NCI-H1930 (cell line): ENCODE measurements around the gene RNF144B.
A peak's percentile ranks its signal among the peaks of the same experiment; 100 is the strongest.
"Not testable (repeated sequence)": the region's sequence is repeated elsewhere in the genome, so short reads cannot be mapped to it uniquely, and the experiment has no call there.

Experiments used
- DNase-seq, 2 experiments: peaks; one replicate each; lab custom pipeline; 2025; lab: John Stamatoyannopoulos, UW

Gene RNF144B

DNA sequence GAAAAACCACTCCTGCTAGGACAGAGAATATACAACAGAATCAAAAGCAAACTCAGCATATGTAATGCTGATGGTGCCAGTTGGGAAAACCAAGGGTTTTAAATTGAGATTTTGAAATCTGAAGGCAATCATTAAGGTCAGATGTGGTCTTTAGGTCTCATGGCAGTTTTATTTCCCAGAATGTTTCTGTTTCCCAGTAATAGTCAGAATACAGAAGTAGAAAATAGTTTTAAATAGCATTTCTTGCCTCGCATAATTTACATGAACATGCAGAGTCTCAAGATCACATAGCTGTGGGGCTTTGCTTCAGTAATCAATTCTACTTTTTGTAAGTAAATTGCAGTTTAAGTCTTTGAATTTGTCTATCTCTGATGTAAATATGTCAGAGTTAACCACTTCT lies 58.1 kb downstream of the RNF144B start:
- DNase-seq: no peak

DNA sequence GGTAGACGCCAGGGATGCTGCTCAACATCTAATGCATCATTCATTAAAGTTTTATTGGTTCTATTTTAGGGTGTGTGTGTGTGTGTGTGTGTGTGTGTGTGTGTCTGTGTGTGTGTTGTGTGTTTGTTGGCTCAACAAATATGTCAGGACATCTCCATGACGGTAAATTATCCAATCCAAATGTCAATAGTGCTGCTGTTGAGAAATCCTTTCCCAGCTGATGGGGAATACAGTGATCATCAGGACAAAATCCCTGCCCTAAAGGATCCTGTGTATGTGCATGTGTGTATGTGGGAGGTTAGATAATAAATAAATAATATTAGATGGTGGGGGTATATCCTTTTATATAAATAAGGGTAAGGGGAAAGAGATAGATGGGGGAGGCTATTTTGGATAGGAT lies 59.6 kb downstream of the RNF144B start:
- no peak for DNase-seq

DNA sequence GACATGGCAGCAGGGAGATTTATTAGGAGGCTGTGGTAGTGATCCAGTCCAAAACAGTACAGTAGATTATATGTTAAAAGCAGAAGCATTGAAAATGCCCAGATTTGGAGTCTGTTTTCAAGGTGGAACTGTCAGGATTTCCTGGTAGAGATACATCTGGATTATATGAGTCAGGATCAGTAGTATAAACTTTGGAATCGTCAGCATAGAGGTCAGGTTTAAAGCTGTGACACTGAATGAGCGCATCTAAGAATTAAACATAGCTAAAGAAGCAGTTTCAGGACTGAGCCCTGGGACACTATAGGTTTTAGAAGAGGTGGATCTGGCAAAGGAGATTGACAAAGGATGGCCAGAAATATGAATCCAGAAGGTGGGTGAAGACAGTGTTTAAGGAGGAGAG lies 60.4 kb downstream of the RNF144B start:
- no peak for DNase-seq

DNA sequence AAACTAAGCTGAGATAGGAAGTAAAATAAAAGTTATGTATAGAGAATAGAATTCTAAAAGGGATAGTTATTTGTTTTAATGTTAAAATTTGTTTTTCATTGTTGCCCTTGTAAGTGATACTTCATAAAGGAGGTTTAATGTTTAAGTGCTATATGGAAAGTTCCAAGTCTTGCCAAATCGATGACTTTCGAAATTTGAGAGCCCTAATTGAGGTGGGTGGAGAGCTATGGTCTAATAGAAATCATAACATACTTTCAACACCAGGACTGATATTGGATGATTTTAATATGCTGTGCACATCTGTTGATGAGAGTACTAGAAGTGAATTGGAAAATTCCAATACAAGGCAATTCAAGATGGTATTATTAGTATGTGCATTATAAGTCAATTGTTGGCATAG lies 64.6 kb downstream of the RNF144B start:
- DNase-seq: no peak

DNA sequence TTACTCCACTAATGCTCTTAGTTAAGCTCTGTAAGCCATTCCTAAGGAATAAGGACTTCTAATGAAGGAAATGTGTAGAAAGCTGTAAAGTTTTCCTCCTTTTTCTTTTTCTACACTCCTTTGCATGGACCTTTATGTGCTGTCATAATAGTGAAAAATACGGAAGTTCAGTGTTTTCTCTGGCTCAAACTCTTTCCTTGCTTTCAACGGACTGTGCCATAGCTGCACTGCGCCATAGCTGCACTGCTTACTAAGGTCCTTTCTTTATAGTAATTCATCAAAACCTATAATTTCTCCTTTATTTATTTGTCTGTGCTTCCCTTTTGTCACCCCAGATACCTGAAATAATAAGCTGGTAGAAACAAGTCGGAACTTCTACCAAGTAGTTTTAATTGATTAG lies 67.3 kb downstream of the RNF144B start:
- DNase-seq: no peak

DNA sequence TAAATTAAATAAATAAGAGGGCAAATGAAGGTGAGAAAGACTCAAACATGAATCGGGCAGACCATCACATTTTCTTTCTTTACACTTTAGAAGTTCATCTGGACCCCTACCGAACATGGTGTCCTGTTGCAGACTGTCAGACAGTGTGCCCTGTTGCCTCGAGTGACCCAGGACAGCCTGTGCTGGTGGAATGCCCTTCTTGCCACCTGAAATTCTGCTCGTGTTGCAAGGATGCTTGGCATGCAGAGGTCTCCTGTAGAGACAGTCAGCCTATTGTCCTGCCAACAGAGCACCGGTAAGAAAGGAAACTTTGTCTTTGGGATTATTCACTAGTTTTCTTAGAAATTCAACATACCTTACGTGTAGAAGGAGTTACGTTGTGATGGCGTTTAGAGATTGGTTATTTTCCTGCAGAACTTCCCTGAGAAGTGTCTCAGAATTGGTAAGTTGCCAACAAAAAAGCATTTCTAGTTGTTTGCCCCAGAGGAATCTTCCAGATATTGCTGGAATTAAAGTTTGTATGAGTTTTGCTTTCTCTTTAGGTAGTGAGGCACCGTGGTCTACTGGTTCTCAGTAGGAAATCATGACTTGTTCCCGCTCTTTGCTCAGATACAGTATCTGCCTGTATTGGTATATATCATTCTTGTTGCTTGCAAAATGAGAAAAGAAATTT lies 70.1 kb downstream of the RNF144B start:
- DNase-seq: no peak

DNA sequence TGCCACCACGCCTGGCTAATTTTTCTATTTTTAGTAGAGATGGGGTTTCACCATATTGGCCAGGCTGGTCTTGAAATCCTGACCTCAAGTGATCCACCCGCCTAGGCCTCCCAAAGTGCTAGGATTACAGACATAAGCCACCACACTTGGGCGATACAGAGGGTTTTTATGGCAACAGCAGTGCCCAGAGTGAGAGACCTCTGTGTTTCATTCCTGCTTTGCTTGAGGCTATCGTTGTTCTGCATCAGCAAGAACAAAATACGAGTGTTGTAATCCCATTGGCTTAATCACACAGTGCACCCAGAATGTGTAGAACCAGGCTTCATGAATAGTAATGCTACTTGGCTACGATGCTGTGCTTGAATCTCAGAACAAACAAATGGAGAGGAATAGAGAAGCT lies 70.9 kb downstream of the RNF144B start:
- not testable (repeated sequence) for DNase-seq

DNA sequence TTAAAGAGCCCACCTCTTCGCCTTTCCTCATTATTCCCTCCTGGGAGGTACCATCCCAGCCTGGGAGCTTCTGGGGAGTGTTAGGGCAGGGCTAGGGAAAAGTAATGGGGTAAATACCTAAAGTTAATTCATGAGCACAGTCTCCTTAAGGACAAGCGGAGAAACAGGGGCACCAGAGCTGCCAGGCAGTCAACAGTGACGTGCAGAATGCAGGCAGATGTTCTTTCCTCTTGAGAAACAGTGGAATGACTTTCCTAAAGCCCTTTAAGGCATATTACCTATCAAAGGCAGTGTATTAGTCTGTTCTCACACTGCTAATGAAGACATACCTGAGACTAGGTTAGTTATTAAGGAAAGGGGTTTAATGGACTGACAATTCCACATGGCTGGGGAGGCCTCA lies 76.3 kb downstream of the RNF144B start:
- DNase-seq: no peak

DNA sequence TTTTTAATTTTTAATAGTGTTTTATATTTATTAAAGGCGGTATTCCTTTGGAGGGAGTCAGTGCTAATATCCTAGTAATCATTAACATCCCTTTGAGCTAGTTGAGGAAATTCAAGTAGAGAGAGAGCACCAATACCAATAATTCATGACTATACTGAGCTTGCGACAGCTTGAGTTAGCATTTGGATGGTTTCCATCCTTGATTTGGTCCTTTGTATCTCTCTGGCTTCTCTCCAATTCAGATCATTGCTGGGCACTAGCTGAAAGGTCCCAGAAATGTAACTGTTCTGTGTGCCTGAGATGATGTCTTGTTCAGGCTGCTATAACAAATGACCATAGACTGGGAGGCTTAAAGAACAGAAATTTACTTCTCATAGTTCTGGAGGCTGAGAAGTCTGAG lies 77.0 kb downstream of the RNF144B start:
- DNase-seq: no peak

DNA sequence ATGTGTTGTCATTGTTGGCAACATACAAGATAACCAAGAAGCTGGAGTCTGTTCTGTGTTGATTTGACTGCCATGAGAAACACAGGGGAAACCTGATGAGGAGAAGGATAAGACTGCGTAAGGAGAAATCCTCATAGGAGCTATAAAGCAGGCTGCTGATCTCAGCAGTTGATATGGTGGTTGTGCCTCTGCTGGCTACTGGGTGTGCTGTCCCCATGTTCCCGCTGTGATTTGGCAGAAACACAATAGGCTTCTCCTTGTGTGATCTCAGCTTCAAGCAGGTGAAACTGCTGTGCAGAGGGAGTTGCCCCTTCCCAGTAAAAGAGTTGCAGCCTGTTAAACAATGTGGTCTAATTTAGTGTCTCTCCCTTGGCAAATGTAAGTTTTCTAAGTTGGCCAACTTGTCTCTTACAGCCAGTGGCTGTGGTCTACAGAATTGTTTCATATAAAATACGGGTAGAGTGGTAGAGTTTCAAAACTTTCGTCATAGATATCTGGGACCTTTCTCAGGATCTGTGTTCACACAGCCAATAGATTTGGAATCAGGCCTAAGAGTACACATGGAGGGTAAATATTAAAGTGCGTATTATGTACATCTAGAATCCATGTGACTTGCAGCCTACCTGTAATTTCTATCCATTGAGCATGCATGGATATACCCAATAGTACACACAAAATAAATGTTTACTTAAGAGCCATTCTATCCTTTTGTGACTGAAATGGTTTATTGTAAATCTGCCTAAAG lies 78.4 kb downstream of the RNF144B start:
- DNase-seq: peak; percentile 18 to 79

DNA sequence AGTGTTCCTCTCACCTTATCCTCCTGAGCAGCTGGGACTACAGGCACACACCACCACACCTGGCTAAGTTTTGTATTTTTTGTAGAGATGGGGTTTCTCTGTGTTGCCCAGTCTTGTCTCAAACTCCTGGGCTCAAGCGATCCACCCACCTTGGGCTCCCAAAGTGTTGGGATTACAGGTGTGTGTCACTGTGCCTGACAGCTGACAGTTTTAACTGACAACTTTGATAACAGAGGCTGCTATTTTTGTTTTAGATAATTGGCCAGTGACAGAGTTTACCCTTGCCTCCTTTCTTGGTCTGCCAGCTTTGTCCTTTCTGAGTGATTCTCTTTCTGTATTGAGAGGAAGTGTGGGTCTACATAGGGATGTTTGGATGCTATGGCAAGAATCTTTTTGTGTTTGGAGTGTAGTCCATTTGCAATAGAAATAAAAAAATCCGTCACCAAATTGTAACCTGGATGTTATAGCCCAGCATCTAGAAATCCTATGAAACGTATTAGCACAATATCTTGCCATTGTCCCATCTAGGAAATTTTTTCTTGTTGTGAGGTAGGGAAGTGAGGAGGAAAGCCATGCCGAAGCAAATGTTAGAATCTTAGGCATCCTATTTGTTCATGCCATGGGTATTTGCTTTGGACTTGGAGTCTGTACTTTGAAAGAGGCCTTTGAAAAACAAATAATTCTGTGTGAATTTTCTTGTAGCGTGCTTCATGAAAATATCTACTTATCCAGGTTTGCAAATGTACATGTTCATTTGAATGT lies 80.8 kb downstream of the RNF144B start:
- no peak for DNase-seq

DNA sequence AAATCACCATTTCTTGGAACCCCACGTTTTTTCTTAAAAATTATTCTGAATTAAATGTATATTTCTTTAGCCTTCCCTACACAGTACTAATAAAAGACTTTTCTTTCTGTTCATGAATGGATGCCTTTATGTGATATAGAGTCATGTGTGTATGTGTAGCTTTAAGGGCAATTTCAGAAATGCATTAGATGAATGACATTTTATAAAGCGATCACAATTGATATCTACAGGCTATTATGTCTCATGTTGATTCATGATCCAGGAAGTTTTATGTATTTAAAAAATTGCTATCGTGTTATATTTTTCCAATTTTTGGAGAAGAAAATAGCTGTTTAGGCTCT lies 81.3 kb downstream of the RNF144B start:
- no peak for DNase-seq

DNA sequence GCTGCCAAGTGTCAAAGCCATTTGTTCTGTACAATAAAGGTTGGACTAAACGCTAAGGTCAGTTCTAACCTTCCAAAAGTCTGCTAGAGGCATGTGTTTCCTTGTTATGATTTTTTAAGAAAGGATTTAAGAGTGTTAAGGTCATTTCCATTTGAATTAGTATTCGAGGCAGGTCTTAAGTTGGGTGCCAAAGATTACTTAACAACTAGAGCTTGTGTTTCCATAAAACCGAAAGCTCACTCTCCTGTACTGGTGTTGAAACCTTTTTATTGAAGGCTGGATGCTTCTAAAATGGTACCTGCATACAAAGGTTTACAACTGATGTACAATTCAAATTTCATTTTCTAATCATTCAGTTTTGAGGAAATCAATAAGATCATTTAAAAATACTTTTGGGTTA lies 82.4 kb downstream of the RNF144B start:
- DNase-seq: no peak

DNA sequence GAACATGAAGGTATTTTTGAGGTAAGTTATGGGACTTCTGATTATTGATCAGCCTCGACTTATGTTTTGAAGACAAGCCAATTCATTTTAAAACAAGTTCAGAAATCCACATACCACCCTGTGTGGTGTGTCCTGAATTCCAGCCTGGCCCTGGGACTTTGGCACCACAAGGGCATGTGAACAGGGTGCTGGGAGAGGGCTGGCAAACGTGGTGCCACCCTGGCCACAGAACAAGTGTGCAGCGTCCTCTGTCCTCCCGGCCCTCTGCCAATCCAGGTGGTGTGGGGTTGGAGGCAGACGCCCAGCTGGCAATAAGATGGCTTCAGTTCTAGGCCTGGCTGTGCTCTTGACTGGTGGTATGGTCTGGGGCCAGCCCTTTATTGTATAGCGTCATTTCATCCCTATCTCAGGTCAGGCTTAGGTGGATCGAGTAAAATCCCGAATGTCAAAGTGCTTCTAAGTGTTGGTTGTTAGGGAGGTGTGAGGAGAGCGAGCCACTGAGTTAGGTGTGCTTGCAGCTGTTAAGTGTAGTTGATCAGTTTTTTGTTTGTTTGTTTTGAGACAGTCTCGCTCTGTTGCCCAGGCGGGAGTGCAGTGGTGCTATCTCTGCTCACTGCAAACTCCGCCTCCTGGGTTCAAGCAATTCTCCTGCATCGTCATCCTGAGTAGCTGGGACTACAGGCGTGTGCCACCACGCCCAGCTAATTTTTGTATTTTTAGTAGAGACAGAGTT lies 84.2 kb downstream of the RNF144B start:
- DNase-seq: no peak

DNA sequence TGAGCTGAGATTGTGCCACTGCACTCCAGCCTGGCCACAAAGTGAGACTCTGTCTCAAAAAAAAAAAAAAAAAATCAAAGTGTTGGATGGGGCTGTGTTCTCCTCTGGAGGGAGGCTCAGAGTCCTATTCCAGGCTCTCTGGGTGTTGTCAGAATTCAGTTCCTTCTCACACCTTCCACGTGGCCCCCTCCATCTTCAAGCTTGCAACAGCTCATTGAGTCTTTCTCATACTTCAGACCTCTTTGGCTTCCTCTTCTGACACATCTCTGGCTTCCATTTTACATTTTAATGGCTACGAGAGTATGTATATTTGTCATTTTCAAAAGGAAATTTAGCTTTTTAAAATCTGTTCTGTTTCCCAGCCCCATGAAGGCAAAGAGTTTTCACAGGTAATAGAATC lies 85.8 kb downstream of the RNF144B start:
- DNase-seq: no peak

DNA sequence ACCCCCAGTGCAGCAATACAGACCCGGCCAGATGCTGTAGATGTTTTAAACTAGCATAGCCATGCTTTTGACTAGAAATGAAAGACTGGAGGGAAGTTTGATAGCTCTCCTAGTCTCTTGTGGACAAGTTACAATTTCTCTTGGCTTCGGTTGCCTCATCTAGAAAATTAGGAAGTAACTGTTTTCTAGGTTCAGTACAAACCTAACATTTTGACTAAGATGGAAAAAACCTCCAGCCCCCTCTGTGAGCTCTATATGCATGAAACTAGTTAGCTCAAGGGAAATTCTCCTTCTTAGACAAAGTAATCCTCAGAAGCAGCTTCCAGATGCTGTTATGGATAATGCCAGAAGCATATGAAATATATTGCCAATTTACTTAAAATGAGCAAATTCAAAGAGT lies 86.6 kb downstream of the RNF144B start:
- no peak for DNase-seq

DNA sequence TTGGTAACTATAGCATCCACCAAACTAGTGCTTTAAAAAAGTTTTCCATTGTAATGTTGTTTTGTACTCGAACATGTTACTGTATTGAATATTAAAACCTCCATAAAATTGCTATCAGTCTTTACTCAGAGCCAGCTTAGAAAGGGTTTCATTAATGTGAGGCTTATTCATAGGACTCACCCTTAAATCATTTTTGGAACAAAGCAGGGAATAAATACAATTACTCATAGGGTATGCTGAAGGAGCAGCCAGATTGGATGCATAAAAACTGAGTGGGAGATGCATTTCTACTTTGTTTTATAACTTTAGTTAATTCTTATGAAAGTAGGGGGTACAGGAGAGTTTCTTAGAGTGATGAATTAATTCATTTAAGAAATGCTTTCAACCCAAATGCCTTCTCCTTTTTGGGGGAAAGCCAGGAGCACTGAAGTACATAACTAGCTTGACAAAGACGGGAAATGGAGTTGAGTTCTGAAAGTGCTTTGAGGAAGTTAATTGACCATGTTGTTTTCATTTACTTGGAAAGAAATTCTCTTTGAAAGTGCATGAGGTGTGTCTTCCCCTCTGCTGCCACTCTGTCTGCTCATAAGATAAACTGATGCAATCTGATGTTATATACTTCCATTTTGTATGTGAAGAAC lies 90.3 kb downstream of the RNF144B start:
- DNase-seq: no peak

DNA sequence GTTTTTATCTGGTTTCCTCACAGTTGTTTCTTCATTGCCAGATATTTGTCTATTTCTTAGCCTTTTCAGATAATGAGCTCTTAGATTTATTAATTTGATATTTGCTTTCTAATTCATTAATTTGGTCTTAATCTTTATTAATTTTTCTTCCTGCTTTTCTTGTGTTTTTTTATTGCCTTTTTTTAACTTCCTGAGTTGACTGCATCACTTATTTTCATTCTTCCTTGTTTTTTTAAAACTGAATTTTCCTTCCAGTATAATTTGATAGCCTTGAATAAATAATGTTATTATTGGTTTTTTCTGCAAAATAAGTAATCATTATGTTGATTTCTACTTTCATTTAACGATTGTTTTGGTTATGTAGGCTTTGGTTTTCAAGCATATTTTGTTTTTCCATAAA lies 91.5 kb downstream of the RNF144B start:
- DNase-seq: no peak

DNA sequence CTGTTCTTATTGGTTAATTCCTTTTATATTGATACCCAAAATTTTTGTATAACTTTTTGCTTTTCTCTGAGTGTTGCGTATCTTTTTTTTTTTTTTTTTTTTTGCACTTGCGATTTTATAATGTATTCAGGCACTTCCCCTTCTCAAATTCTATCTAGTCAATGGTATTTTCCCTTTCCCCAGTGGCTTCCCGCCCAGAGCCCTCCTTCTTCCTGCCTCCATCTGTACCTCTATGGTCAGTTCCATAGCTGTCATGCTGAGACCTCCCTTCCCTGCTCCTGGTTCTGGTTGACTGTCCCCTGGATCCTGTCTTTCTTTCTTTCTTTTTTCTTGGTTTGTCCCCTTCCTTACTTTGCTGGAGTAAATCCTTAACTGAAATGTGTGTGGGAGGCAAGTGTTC lies 94.7 kb downstream of the RNF144B start:
- DNase-seq: no peak

DNA sequence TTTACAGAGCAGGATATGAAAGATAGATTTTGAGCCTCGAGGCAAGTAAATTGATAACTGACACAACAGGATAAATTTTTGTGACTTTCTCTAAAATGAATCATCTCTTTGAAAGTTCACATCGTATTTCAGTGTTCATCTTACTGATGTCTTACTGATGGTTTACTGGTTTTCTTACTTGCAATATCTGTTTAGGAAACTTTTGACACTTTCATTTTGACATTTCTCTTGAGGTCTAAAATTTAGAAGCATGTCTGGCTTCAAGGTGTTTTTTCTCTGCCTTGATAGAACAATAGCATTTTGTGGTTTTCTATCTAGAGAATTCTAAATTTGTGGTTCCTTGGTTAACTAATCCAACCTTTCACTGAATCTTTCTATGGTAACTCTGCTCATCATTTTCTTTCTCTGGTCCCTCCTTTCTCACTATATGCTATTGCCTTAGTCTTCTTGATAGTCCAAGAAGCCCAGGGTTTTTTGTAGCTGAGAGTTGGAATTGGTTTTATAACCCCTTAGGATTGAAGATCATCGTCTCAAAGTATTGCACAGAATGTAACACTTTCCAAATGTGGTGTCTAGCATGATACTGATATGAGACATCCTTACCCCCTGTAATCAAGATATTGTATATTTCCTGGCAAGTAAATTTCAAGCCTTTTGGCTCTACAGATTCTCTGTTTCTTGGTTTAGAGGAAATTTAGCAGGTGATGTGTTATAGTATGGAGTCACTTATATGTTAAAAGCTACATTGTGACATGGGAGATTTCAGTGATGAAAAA lies 98.7 kb downstream of the RNF144B start:
- DNase-seq: no peak

DNA sequence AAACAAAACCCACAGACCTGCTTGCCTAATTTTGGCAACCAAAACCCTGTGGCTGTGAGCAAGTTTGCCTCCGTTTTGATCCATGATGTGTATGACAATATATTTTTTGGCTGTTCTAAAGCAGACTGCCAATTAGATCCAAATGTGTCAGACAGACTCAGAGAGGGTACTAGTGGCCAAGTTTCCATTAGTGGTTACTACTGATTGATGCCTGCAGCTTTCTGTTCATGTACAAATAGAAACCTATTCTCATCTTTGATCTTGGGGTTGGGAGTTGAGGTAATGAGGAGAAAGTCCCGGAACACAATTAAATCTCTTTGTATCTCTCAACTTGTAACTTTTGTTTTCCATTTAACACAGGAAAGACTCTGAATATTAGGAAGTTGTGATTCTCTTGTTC lies 100.9 kb downstream of the RNF144B start:
- no peak for DNase-seq
